SK-N-SH treated with all-trans-retinoic acid at 6 μM for 48 hours (cell line): ENCODE results near the gene SLCO3A1.

Source experiments
- ATAC-seq: fragments of 200-7000 bp; cut with Tn5 transposase; 3 replicates; pipeline ENCODE4 v1.9.1; 2020; ENCODE audit warnings: mild to moderate bottlenecking, moderate library complexity
- ARNTL ChIP-seq: fragments of 450-650 bp; formaldehyde crosslinking; IDR thresholded peaks from 2 replicates; pipeline ENCODE4 v1.5.0; 2020; ENCODE audit warnings: low read depth, mild to moderate bottlenecking, moderate library complexity, borderline replicate concordance
- BACH2 ChIP-seq: fragments of 250-450 bp; sonication (Bioruptor Pico); IDR thresholded peaks from 2 replicates; pipeline ENCODE4 v1.9.0; 2021; ENCODE audit warnings: mild to moderate bottlenecking, borderline replicate concordance
- CSDC2 ChIP-seq: fragments of 250-450 bp; sonication (Bioruptor Pico); IDR thresholded peaks from 2 replicates; pipeline ENCODE4 v1.5.0; 2020; ENCODE audit warnings: mild to moderate bottlenecking, moderate library complexity
- ESRRG ChIP-seq: fragments of 250-450 bp; sonication (Bioruptor Pico); IDR thresholded peaks from 2 replicates; pipeline ENCODE4 v1.6.1; 2021; ENCODE audit warnings: mild to moderate bottlenecking
- GLIS3 ChIP-seq: fragments of 250-450 bp; sonication (Bioruptor Pico); IDR thresholded peaks from 2 replicates; pipeline ENCODE4 v1.5.0; 2020; ENCODE audit warnings: mild to moderate bottlenecking, moderate library complexity
- ISL1 ChIP-seq: fragments of 250-450 bp; sonication (Bioruptor Pico); IDR thresholded peaks from 2 replicates; pipeline ENCODE4 v2.1.2; 2022; ENCODE audit warnings: mild to moderate bottlenecking, moderate library complexity
- OSR1 ChIP-seq: fragments of 250-450 bp; sonication (Bioruptor Pico); IDR thresholded peaks from 2 replicates; pipeline ENCODE4 v1.8.0; 2022; ENCODE audit warnings: moderate library complexity, mild to moderate bottlenecking, inconsistent platforms
- POU6F1 ChIP-seq: fragments of 250-450 bp; sonication (Bioruptor Pico); IDR thresholded peaks from 2 replicates; pipeline ENCODE4 v1.8.0; 2021; ENCODE audit warnings: low read depth, mild to moderate bottlenecking, moderate library complexity, borderline replicate concordance
- SNAI2 ChIP-seq: fragments of 250-450 bp; sonication (Bioruptor Pico); IDR thresholded peaks from 2 replicates; pipeline ENCODE4 v1.5.0; 2020; ENCODE audit warnings: mild to moderate bottlenecking, moderate library complexity
- TCF4 ChIP-seq: fragments of 250-450 bp; sonication (Bioruptor Pico); IDR thresholded peaks from 2 replicates; pipeline ENCODE4 v1.8.0; 2021; ENCODE audit warnings: mild to moderate bottlenecking, moderate library complexity, borderline replicate concordance
- TOX ChIP-seq: fragments of 250-450 bp; sonication (Bioruptor Pico); IDR thresholded peaks from 2 replicates; pipeline ENCODE4 v1.8.0; 2021; ENCODE audit warnings: mild to moderate bottlenecking, moderate library complexity, borderline replicate concordance
- ZFP3 ChIP-seq: fragments of 250-450 bp; sonication (Bioruptor Pico); IDR thresholded peaks from 2 replicates; pipeline ENCODE4 v1.5.0; 2020; ENCODE audit warnings: mild to moderate bottlenecking, moderate library complexity
- ZFP30 ChIP-seq: fragments of 450-650 bp; formaldehyde crosslinking; IDR thresholded peaks from 2 replicates; pipeline ENCODE4 v1.5.0; 2022; ENCODE audit warnings: mild to moderate bottlenecking, moderate library complexity
- ZNF70 ChIP-seq: fragments of 450-650 bp; formaldehyde crosslinking; IDR thresholded peaks from 2 replicates; pipeline ENCODE4 v1.5.0; 2020; ENCODE audit warnings: mild to moderate bottlenecking, moderate library complexity
- ZNF8 ChIP-seq: fragments of 450-650 bp; formaldehyde crosslinking; IDR thresholded peaks from 2 replicates; pipeline ENCODE4 v1.5.0; 2020; ENCODE audit warnings: mild to moderate bottlenecking, moderate library complexity
- TF ChIP-seq, protein P1 (sequence below): fragments of 250-450 bp; sonication (Bioruptor Pico); IDR thresholded peaks from 2 replicates; pipeline ENCODE4 v1.8.0; 2020; ENCODE audit warnings: mild to moderate bottlenecking, moderate library complexity, borderline replicate concordance
- TF ChIP-seq, protein P2 (sequence below): fragments of 250-450 bp; sonication (Bioruptor Pico); IDR thresholded peaks from 2 replicates; pipeline ENCODE4 v1.5.0; 2020; ENCODE audit warnings: mild to moderate bottlenecking, moderate library complexity
- TF ChIP-seq, protein P3 (sequence below): fragments of 250-450 bp; sonication (Bioruptor Pico); IDR thresholded peaks from 2 replicates; pipeline ENCODE4 v1.5.1; 2021; ENCODE audit warnings: mild to moderate bottlenecking, moderate library complexity
- TF ChIP-seq, protein P4 (sequence below): fragments of 250-450 bp; sonication (Bioruptor Pico); IDR thresholded peaks from 2 replicates; pipeline ENCODE4 v1.5.1; 2020; ENCODE audit warnings: low read depth, mild to moderate bottlenecking, moderate library complexity

SLCO3A1 gene

GRCh38 chr15:91813924-91814323 is 39.6 kb upstream of the SLCO3A1 start:
- TF ChIP-seq ZFP30 (CRISPR knock-in tag), result no peak
- TF ChIP-seq SNAI2 (CRISPR knock-in tag), result no peak
- TF ChIP-seq ARNTL, result no peak
- no peak for ATAC-seq

GRCh38 chr15:91816942-91817341 is 36.6 kb upstream of the SLCO3A1 start:
- TF ChIP-seq ZFP30 (CRISPR knock-in tag) (no peak), ZNF8 (CRISPR knock-in tag) (no peak), ZFP3 (no peak), CSDC2 (CRISPR knock-in tag) (no peak), ARNTL (no peak), TCF4 (CRISPR knock-in tag) (peak; percentile 83)
- TF ChIP-seq, protein P1, sequence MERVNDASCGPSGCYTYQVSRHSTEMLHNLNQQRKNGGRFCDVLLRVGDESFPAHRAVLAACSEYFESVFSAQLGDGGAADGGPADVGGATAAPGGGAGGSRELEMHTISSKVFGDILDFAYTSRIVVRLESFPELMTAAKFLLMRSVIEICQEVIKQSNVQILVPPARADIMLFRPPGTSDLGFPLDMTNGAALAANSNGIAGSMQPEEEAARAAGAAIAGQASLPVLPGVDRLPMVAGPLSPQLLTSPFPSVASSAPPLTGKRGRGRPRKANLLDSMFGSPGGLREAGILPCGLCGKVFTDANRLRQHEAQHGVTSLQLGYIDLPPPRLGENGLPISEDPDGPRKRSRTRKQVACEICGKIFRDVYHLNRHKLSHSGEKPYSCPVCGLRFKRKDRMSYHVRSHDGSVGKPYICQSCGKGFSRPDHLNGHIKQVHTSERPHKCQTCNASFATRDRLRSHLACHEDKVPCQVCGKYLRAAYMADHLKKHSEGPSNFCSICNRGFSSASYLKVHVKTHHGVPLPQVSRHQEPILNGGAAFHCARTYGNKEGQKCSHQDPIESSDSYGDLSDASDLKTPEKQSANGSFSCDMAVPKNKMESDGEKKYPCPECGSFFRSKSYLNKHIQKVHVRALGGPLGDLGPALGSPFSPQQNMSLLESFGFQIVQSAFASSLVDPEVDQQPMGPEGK, result no peak
- no peak for ATAC-seq

DNA sequence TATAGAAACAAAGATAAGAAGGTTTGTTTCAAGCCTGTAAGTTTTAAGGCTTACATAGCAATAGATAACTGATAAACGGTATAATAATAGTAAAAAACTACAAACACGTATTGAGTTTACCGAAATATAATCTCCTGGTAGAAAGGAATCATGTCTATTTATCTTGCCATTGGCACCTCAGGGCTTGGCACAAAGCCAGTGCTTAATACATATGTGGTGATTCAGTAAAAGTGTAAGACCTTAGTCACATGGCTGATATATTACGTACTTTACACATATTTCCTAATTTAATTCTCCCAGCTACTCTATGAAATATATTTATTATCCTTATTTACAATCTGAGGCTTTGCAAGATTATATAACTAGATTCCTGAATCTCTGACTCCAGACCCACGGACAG is 32.0 kb upstream of the SLCO3A1 start:
- no peak for ATAC-seq
- TF ChIP-seq TCF4 (CRISPR knock-in tag) (no peak), ESRRG (CRISPR knock-in tag) (no peak), BACH2 (CRISPR knock-in tag) (no peak), ZNF8 (CRISPR knock-in tag) (no peak), TOX (CRISPR knock-in tag) (no peak), ISL1 (CRISPR knock-in tag) (no peak), CSDC2 (CRISPR knock-in tag) (no peak), POU6F1 (CRISPR knock-in tag) (no peak), GLIS3 (CRISPR knock-in tag) (no peak), ZNF70 (no peak), SNAI2 (CRISPR knock-in tag) (no peak), ZFP3 (no peak), ZFP30 (CRISPR knock-in tag) (no peak), OSR1 (CRISPR knock-in tag) (no peak), ARNTL (no peak)
- TF ChIP-seq, protein P1, result no peak
- TF ChIP-seq, protein P2, sequence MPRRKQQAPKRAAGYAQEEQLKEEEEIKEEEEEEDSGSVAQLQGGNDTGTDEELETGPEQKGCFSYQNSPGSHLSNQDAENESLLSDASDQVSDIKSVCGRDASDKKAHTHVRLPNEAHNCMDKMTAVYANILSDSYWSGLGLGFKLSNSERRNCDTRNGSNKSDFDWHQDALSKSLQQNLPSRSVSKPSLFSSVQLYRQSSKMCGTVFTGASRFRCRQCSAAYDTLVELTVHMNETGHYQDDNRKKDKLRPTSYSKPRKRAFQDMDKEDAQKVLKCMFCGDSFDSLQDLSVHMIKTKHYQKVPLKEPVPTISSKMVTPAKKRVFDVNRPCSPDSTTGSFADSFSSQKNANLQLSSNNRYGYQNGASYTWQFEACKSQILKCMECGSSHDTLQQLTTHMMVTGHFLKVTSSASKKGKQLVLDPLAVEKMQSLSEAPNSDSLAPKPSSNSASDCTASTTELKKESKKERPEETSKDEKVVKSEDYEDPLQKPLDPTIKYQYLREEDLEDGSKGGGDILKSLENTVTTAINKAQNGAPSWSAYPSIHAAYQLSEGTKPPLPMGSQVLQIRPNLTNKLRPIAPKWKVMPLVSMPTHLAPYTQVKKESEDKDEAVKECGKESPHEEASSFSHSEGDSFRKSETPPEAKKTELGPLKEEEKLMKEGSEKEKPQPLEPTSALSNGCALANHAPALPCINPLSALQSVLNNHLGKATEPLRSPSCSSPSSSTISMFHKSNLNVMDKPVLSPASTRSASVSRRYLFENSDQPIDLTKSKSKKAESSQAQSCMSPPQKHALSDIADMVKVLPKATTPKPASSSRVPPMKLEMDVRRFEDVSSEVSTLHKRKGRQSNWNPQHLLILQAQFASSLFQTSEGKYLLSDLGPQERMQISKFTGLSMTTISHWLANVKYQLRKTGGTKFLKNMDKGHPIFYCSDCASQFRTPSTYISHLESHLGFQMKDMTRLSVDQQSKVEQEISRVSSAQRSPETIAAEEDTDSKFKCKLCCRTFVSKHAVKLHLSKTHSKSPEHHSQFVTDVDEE (CRISPR knock-in tag), result no peak
- TF ChIP-seq, protein P3, sequence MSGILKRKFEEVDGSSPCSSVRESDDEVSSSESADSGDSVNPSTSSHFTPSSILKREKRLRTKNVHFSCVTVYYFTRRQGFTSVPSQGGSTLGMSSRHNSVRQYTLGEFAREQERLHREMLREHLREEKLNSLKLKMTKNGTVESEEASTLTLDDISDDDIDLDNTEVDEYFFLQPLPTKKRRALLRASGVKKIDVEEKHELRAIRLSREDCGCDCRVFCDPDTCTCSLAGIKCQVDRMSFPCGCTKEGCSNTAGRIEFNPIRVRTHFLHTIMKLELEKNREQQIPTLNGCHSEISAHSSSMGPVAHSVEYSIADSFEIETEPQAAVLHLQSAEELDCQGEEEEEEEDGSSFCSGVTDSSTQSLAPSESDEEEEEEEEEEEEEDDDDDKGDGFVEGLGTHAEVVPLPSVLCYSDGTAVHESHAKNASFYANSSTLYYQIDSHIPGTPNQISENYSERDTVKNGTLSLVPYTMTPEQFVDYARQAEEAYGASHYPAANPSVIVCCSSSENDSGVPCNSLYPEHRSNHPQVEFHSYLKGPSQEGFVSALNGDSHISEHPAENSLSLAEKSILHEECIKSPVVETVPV (CRISPR knock-in tag), result no peak

- no peak for ATAC-seq
- TF ChIP-seq GLIS3 (CRISPR knock-in tag), result no peak
- TF ChIP-seq, protein P2 (CRISPR knock-in tag), result no peak
- no peak for TF ChIP-seq POU6F1 (CRISPR knock-in tag)
- no peak for TF ChIP-seq OSR1 (CRISPR knock-in tag)
- TF ChIP-seq, protein P4, sequence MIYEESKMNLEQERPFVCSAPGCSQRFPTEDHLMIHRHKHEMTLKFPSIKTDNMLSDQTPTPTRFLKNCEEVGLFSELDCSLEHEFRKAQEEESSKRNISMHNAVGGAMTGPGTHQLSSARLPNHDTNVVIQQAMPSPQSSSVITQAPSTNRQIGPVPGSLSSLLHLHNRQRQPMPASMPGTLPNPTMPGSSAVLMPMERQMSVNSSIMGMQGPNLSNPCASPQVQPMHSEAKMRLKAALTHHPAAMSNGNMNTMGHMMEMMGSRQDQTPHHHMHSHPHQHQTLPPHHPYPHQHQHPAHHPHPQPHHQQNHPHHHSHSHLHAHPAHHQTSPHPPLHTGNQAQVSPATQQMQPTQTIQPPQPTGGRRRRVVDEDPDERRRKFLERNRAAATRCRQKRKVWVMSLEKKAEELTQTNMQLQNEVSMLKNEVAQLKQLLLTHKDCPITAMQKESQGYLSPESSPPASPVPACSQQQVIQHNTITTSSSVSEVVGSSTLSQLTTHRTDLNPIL (CRISPR knock-in tag), result no peak
- TF ChIP-seq ZFP3, result no peak
- TF ChIP-seq CSDC2 (CRISPR knock-in tag), result no peak
- TF ChIP-seq ZFP30 (CRISPR knock-in tag), result no peak
- TF ChIP-seq TOX (CRISPR knock-in tag), result no peak
- TF ChIP-seq ARNTL, result no peak
Observed at GRCh38 chr15:91824256-91824655, 29.3 kb upstream of the SLCO3A1 start.
